Measurements from ENCODE around the gene HFE.
"Not testable (repeated sequence)": the region's sequence is repeated elsewhere in the genome, so short reads cannot be mapped to it uniquely, and the experiment has no call there.

HFE gene

GRCh38 chr6:26116267-26116666 is 29.0 kb downstream of the HFE start:
- Histone ChIP-seq H3K27me3 (replicated peaks) (no peaks in the 10 kb centered on the region), H3K36me3 (replicated peaks) (no peaks in the 10 kb centered on the region), H3K4me3 (ENCODE audit: low read depth, low read length) (no peak overlapping the region), H3K27ac (no peak overlapping the region)
- in situ Hi-C loops (cut with HindIII; ENCODE audit: low pct_ligation_motif_present, low sequenced_read_pairs) = no loop called here
- no peak for TF ChIP-seq CTCF (IDR thresholded peaks at IDR 0.05; ENCODE audit: low read depth, low read length, missing control alignments)
- DNase-seq = no peak

- Histone ChIP-seq H3K4me3 (ENCODE audit: low read depth, low read length) (no peak overlapping the region), H3K27ac (no peak overlapping the region), H3K27me3 (replicated peaks) (no peaks in the 10 kb centered on the region), H3K36me3 (replicated peaks) (no peaks in the 10 kb centered on the region)
- in situ Hi-C loops (cut with HindIII; ENCODE audit: low pct_ligation_motif_present, low sequenced_read_pairs) = no loop called here
- no peak for DNase-seq
- TF ChIP-seq CTCF (IDR thresholded peaks at IDR 0.05; ENCODE audit: low read depth, low read length, missing control alignments) = no peak
These were observed 31.8 kb downstream of the HFE start for GRCh38 chr6:26118999-26119398.

GRCh38 chr6:26120115-26120514 is 32.9 kb downstream of the HFE start:
- H3K27ac ChIP-seq; H3K36me3 ChIP-seq (replicated peaks); H3K4me3 ChIP-seq (ENCODE audit: low read depth, low read length); in situ Hi-C loops (cut with HindIII; ENCODE audit: low pct_ligation_motif_present, low sequenced_read_pairs); H3K27me3 ChIP-seq (replicated peaks); DNase-seq: not testable (repeated sequence)

- H3K27ac ChIP-seq = no peak overlapping the region
- DNase-seq = no peak
- H3K36me3 ChIP-seq (replicated peaks) = no peaks in the 10 kb centered on the region
- H3K4me3 ChIP-seq (ENCODE audit: low read depth, low read length) = no peak overlapping the region
- in situ Hi-C loops (cut with HindIII; ENCODE audit: low pct_ligation_motif_present, low sequenced_read_pairs) = no loop called here
- no peaks in the 10 kb centered on the region for H3K27me3 ChIP-seq (replicated peaks)
- TF ChIP-seq CTCF (IDR thresholded peaks at IDR 0.05; ENCODE audit: low read depth, low read length, missing control alignments) = no peak
These were observed 33.5 kb downstream of the HFE start for GRCh38 chr6:26120807-26121140.

- in situ Hi-C loops (cut with HindIII; ENCODE audit: low pct_ligation_motif_present, low sequenced_read_pairs) = no loop called here
- no peak overlapping the region for H3K4me3 ChIP-seq (ENCODE audit: low read depth, low read length)
- H3K27ac ChIP-seq = no peak overlapping the region
These were observed 34.1 kb downstream of the HFE start for GRCh38 chr6:26121141-26122004.

GRCh38 chr6:26122005-26122388 is 34.8 kb downstream of the HFE start:
- no peak for DNase-seq
- no peak for TF ChIP-seq CTCF (IDR thresholded peaks at IDR 0.05; ENCODE audit: low read depth, low read length, missing control alignments)
- in situ Hi-C loops (cut with HindIII; ENCODE audit: low pct_ligation_motif_present, low sequenced_read_pairs) = no loop called here
- Histone ChIP-seq H3K27ac (no peak overlapping the region), H3K36me3 (replicated peaks) (no peaks in the 10 kb centered on the region), H3K4me3 (ENCODE audit: low read depth, low read length) (no peak overlapping the region), H3K27me3 (replicated peaks) (no peaks in the 10 kb centered on the region)

More at GRCh38 chr6:26121141-26122004, 34.1 kb downstream of the HFE start:
- Histone ChIP-seq H3K36me3 (replicated peaks) (no peaks in the 10 kb centered on the region), H3K27me3 (replicated peaks) (no peaks in the 10 kb centered on the region)
- TF ChIP-seq CTCF (IDR thresholded peaks at IDR 0.05; ENCODE audit: low read depth, low read length, missing control alignments) = no peak
- DNase-seq = no peak

Data from brain microvascular endothelial cell (primary cell).